IPS DF 4.7 (cell line): Measurements from ENCODE around the gene CUTC.
A peak's percentile ranks its signal among the peaks of the same experiment; 100 is the strongest.

ENCODE experiments used
- DNase-seq: peaks from one replicate; pipeline ENCODE4 v3.0.0-alpha.2; 2013; ENCODE audit warnings: low spot score; ENCODE audit errors: extremely low read depth

The CUTC gene

DNA sequence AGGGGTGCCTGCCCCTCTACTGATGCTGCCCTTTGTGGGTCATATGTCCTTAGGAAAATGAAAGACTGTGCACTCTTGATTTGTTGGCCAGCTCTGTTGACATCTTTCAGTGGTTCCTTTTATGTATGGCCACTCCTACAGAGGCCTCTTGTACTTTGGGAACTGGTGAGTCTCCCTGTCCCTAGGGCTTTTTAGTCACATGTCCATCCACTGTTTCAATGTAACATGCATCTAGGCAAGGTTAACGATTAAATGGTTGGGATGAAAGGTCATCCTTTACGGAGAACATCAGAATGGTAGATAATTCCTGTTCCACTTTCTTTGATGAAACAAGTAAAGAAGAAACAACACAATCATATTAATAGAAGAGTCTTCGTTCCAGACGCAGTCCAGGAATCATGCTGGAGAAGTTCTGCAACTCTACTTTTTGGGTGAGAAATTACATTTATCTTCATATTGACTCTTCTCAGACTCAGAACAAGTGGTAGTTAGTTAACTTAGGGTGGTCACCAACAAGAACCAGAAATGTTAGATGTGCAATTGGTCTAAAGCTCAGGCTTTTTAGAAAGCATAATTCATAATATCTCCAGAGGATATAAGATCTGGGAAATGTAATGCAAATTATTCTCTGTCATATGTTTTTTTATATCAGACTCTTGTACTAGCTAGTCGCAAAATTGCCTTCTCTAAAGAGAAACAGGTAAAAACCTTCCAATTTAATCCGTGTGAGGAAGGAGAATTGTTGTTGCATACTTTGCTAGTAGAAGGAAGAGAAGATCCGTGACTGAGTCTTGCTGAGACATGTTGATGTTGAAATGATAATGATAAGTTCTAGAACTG is 50.6 kb downstream of the CUTC start, which contains the start of gene ABCC2:
TSS of gene ABCC2 (plus strand) at position 194 of the 840 bp plus-strand sequence. CDS start at position 399, 205 bp downstream.
- DNase-seq, result no peak

DNA sequence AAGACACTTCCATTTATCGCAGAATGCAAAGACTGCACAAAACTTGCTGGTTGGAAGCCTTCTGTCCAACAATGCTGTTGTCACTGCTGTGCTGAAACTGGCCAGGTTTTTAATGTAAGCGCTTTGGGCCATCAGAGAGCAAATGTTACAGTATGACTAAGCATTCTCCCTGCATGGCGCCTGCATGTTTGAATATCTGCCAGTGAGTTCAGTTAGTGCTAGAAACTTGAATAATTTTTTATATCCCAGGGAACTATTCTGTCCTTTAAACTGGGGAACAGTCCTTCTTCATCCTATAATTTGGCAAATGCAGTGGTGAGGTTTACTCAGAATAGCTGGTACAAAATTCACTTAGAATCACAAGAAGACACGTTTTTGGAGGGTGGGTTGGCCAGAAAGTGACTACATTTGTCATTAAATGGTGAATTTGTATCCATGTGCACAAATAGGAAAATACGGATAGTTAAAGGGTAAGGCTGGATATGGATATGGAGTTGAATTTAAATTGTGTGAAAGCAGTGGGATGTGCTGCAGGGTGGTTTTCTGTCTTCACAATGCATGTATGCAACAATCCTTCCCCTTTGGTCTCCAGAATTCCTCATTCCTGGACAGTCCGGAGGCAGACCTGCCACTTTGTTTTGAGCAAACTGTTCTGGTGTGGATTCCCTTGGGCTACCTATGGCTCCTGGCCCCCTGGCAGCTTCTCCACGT is 52.1 kb downstream of the CUTC start:
- no peak for DNase-seq

DNA sequence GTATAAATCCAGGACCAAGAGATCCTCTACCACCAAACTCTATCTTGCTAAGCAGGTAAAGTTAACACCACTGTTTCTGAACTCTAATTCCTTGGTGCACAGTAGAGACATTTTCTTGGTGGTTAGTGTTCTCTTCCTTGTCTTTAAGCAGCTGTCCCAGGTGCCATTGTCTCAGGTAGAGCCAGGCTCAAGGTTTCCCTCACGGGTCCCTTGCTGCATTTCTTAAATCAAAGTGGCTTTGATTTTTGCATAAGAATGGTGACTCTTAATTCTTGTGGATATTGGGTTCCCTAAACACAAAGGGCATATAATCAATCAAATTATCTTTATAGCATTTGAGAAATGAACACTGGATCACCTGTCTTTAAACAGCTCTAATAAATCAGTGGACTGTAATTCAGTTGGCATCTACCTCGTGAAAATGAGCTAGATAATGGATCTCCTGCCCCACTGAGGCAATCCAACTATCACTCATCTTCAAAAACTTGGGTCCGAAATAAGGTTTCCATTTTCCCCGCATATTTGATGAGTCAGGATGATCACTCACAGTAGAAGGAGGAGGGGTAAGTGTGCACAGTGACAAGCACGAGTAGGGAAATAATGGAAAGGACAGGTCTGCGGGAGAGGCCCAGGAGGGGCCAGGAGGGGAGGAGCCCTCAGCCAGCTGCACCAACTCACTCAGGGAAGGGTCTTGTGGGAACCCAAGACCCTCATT is 52.9 kb downstream of the CUTC start:
- no peak for DNase-seq

DNA sequence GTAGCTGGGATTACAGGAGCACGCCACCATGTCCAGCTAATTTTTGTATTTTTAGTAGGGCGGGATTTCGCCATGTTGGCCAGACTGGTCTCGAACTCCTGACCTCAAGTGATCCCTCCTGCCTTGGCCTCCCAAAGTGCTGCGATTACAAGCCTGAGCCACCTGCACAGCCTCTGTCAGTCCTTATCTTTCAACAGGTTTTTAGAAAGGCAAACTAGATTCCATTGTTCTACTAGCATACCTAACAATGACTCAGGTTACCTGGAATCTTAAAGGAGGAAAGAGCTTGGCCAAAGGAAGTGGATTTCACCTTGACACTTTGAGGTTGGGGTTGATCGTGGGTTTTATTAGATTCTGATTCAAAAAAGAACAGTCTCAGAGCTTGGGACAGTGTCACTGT is 53.6 kb downstream of the CUTC start:
- peak; percentile 30 for DNase-seq

DNA sequence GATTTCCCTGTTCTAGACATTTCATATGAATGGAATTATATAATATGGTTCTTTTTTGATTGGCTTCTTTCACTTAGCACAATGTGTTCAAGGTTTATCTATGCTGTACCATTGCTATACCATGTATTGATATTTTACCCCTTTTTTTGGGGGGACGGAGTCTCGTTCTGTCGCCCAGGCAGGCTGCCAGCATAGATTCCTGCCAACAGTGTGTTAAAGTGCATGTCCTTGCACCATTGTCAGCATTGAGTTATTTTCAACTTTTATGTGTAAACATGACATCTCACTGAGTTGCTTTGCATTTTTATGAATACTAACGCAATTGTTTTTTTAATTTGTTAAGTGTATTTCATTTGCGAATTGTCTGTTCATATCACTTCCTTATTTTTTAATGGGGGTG is 55.3 kb downstream of the CUTC start:
- no peak for DNase-seq

DNA sequence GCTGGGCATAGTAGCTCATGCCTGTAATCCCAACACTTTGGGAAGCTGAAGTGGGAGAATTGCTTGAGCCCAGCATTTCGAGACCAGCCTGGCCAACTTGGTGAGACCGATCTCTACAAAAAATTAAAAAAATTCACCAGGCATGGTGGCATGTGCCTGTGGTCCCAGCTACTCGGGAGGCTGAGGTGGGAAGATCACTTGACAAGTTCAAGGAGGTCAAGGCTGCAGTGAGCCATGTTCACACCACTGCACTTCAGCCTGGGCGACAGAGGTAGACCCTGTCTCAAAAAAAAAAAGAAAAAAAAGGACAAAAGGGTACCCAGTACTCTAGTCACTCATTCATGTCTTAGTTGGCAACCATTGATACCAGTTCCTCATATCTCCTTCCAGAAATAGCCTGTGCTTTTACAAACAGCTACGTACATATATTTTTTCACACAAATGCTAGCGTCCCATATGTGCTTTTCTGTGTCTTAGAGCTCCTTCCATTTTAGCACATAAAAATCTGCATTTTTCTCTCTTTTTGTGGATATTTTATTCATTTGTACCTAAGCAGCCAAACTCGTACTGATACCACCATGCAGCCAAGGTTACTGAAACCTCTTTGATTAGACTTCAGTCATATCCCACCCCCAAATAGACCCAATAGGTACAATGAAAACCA is 55.9 kb downstream of the CUTC start:
- no peak for DNase-seq

DNA sequence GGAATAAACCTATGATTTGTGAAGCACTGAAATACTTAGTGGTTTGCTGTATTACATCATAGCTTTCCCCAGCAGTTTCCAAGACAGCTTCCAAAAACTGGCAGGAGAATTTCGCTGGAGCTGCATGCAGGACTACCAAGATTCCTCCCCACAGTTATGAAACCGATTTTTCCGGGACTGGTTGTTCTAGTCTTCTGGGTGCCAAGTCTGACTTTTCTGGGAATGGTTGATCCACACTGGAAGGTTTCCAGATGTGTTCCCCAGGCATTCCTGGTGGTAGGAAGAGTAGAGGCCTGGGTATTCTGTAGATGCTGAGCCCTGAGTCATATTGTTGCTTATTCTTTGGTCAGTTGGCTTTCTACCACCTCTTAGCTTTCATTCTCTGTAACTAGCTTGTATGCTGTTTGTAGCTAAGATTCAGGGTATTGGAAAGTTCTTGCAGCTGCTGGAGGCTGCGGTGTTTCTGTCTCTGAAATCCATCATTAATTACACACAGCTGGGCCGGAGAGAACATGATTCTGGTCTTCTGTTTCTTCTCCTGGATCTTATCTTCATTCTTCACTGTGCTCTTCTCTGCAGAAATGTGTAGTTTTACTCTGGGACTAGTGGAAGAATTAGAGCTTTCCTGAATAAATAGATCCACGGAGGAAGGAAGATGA is 56.7 kb downstream of the CUTC start:
- no peak for DNase-seq

DNA sequence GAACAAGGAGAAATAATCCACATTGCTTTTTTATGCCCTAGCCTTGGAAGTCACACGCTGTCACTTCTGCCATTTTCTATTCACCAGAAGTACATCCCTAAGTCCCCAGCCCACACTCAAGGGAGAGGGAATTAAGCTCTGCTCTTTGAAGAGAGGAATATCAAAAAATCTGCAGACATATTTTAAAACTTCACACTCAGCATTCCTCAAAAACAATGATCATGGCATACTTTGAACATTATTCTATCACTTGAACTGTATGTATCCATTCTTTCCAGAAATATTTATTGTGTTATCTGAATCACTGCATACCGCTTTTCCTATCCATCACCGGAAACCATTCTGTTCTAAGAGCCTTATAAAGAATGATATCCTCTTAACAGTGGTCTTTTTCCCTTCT is 59.8 kb downstream of the CUTC start:
- DNase-seq, result no peak

DNA sequence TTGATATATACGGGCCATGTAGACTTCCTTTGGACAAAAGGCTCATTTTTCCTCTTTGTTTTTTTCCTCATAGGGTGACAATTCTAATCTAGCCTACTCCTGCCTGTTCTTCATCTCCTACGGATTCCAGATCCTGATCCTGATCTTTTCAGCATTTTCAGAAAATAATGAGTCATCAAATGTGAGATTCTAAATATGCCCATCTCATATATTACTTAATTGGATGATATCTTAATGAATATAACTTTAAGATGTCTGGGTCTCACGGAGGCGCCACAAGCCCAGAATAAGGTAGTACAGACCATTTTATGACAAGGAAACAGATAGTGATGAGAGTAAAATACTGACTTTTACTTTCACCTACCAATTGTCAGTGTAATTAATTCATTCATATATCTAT is 61.8 kb downstream of the CUTC start:
- DNase-seq, result no peak

DNA sequence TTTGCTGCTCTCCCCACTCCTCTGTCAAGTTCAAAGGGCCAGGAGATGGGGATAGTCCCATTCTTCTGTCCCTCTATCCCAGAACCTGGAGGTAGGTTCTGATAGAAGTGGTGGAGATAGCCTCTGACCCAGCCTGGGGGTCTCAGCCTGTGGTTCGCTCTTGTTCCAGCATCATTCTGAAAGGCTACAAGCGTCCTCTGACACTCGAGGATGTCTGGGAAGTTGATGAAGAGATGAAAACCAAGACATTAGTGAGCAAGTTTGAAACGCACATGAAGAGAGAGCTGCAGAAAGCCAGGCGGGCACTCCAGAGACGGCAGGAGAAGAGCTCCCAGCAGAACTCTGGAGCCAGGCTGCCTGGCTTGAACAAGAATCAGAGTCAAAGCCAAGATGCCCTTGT is 64.9 kb downstream of the CUTC start:
- no peak for DNase-seq

DNA sequence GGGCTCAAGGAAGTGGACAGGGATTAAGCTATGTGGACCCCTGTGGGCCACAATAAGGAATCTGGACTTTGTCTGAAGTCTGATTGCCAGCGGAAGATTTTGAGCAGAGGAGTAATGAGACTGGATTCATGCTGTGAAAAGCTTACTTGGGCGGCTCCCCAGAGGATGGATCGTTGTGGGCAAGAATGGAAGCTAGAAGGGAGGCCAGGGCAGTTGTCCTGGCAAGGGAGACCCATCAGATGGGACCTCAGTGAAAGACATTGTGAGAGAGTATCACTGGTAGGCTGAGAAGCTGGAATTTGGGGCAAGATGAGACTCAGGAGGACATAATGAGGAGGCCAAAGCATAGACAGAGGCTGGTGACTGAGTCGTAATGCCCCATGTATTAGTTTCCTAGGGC is 66.0 kb downstream of the CUTC start:
- DNase-seq, result no peak

DNA sequence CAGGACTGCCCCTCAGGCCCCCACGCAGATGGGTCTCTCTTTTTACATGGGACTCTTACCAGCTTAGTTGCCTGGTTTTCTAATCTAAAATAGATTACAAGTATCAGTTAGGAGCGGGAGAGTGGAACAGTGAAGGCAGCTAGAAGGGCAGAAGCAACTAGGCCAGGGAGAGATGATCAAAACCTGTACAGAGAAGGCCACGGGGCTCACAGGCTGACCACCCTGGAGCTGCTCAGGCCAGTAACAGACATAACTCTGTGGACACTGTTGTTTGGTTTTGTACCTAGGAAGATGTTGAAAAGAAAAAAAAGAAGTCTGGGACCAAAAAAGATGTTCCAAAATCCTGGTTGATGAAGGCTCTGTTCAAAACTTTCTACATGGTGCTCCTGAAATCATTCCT is 66.9 kb downstream of the CUTC start:
- no peak for DNase-seq

DNA sequence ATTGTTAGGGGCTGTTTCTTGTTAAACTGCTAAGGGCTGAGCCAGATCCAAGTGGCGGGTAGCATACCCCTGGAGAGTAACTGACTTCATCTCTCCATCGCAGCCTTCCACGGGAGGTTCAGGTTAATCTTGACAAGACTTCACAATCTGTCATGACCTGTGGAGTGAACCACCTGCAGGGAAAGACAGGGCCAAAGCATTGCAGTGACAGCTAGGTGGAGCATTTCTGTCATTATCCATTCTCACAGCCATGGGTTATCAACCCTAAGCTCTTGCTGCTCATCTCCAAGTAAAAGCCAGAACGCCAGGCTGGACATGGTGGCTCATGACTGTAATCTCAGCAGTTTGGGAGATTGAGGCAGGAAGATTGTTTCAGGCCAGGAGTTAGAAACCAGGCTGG is 67.6 kb downstream of the CUTC start:
- no peak for DNase-seq

DNA sequence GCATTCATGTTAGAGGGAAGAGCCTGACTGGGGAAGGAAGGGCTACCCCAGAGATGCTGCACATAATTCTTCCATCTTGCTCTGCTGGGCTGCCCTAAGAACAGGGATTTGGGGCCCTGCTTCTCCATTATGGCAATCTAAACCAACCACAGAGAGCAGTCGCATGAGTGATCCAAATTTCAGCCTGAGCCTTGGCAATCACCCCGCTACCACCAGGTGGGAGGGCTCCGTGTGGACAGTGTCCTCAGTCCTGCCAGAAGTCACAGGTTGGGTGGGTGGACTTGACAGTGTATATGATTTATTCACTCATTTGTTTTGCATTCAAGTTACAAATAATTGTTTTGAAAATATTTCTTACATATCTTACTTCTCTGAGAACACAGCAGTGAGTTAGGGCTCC is 72.4 kb downstream of the CUTC start:
- no peak for DNase-seq

DNA sequence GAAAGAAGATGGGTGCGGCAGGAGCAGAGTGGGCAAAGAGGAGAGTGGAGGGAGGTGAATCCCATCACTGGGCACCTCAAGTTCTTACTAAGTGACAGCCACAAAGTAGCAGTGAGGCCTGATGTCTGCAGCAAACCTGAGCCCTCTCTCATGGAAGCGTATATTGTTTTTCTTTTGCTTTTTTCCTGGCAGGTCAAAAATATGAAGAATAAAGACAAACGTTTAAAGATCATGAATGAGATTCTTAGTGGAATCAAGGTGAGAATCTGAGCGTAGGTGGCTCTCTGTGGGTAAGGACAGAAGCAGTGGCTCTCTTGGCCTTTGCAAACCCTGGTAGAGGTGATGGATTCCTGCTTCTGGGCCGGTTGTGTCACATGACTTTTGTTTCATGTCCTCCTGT is 73.2 kb downstream of the CUTC start:
- no peak for DNase-seq
